HG02885 (cell line): ENCODE results near the gene RPS3A.
"Not testable (repeated sequence)": the region's sequence is repeated elsewhere in the genome, so short reads cannot be mapped to it uniquely, and the experiment has no call there.

Experiments used
- ATAC-seq: cut with Tn5 transposase; IDR thresholded peaks from one replicate; pipeline ENCODE4 v1.9.1; 2021; ENCODE audit warnings: mild to moderate bottlenecking; ENCODE audit not compliant: unreplicated experiment, poor library complexity

The RPS3A gene

GRCh38 chr4:151099229-151099975 is at the start of gene RPS3A:
TSS of gene RPS3A (plus strand) at chr4:151099628. CDS start at chr4:151099653, 25 bp downstream.
- peak; percentile 92 for ATAC-seq

- peak; percentile 7 for ATAC-seq
Measured at GRCh38 chr4:151052785-151053184, 46.6 kb upstream of the RPS3A start.

- ATAC-seq = no peak
Measured at GRCh38 chr4:151055539-151055938, 43.9 kb upstream of the RPS3A start.

GRCh38 chr4:151063143-151063542 is 36.3 kb upstream of the RPS3A start:
- ATAC-seq = not testable (repeated sequence)

GRCh38 chr4:151067316-151067970 is 32.0 kb upstream of the RPS3A start:
- no peak for ATAC-seq

- ATAC-seq = no peak
Measured at GRCh38 chr4:151074416-151074916, 25.0 kb upstream of the RPS3A start.

- not testable (repeated sequence) for ATAC-seq
Measured at GRCh38 chr4:151077978-151078377, 21.4 kb upstream of the RPS3A start.

GRCh38 chr4:151087467-151087866 is 12.0 kb upstream of the RPS3A start:
- ATAC-seq = no peak

- ATAC-seq = no peak
Measured at GRCh38 chr4:151091047-151091446, 8.4 kb upstream of the RPS3A start.

- ATAC-seq = no peak
Measured at GRCh38 chr4:151092488-151092887, 6.9 kb upstream of the RPS3A start.

- no peak for ATAC-seq
Measured at GRCh38 chr4:151093203-151093602, 6.2 kb upstream of the RPS3A start.

- no peak for ATAC-seq
Measured at GRCh38 chr4:151094290-151094751, 5.1 kb upstream of the RPS3A start.

- no peak for ATAC-seq
Measured at GRCh38 chr4:151095142-151095541, 4.3 kb upstream of the RPS3A start.

- no peak for ATAC-seq
Measured at GRCh38 chr4:151097759-151098158, 1.7 kb upstream of the RPS3A start.

- ATAC-seq = no peak
Measured at GRCh38 chr4:151098979-151099228, 524 bp upstream of the RPS3A start.

- ATAC-seq = peak; percentile 1
Measured at GRCh38 chr4:151099976-151100417, 569 bp downstream of the RPS3A start.

GRCh38 chr4:151100531-151100930 is 1.1 kb downstream of the RPS3A start:
- no peak for ATAC-seq

GRCh38 chr4:151103758-151104157 is 4.3 kb downstream of the RPS3A start:
- no peak for ATAC-seq

- no peak for ATAC-seq
Measured at GRCh38 chr4:151104621-151105020, 5.2 kb downstream of the RPS3A start.

GRCh38 chr4:151105454-151106032 is 6.1 kb downstream of the RPS3A start:
- ATAC-seq = no peak

- no peak for ATAC-seq
Measured at GRCh38 chr4:151107063-151107462, 7.6 kb downstream of the RPS3A start.
